MCF 10A (cell line): ENCODE data around the gene TSEN54. TPM values are rescaled to one million over a fixed set of nuclear protein-coding genes. Genes with fewer than 3 reads are reported as not detected.

Source experiments
- BruUV-seq: library from RNA; stranded (reverse); fragments of 400-500 nt; replicated peaks from 2 replicates; lab custom pipeline; 2021; lab: Mats Ljungman, UMichigan
- CTCF ChIA-PET: fragments of 300-600 bp; sonication (Branson Sonifier 250); formaldehyde crosslinking; extraction: SDS; loops from one replicate; lab custom pipeline; 2021; ENCODE audit warnings: antibody characterized with exemption, inconsistent platforms; lab: Yijun Ruan, JAX
- POLR2A ChIA-PET: fragments of 300-600, 350-650 bp; sonication (Branson Sonifier 250); formaldehyde crosslinking; extraction: SDS; loops from one replicate; lab custom pipeline; 2020; ENCODE audit warnings: antibody characterized with exemption, inconsistent platforms; lab: Yijun Ruan, JAX
- DNase-seq: peaks from one replicate; pipeline ENCODE4 v3.0.0-alpha.2; 2018; ENCODE audit not compliant: unreplicated experiment
- H3K27ac Mint-ChIP-seq: one replicate; pipeline ENCODE4 v1.8.0; 2022; ENCODE audit warnings: mild to moderate bottlenecking, low read depth, mixed read lengths; ENCODE audit not compliant: unreplicated experiment
- H3K27me3 Mint-ChIP-seq: one replicate; pipeline ENCODE4 v1.8.0; 2022; ENCODE audit warnings: mixed read lengths; ENCODE audit not compliant: insufficient read depth, unreplicated experiment
- H3K36me3 Mint-ChIP-seq: one replicate; pipeline ENCODE4 v1.8.0; 2022; ENCODE audit warnings: mild to moderate bottlenecking, moderate library complexity, mixed read lengths; ENCODE audit not compliant: insufficient read depth, unreplicated experiment
- H3K4me1 Mint-ChIP-seq: one replicate; pipeline ENCODE4 v1.8.0; 2022; ENCODE audit warnings: mixed read lengths; ENCODE audit not compliant: insufficient read depth, unreplicated experiment
- H3K4me3 Mint-ChIP-seq: one replicate; pipeline ENCODE4 v1.8.0; 2022; ENCODE audit warnings: mild to moderate bottlenecking, moderate library complexity, mixed read lengths; ENCODE audit not compliant: unreplicated experiment
- H3K9me3 Mint-ChIP-seq: one replicate; pipeline ENCODE4 v1.8.0; 2022; ENCODE audit warnings: mixed read lengths; ENCODE audit not compliant: unreplicated experiment
- CTCF ChIP-seq: fragments of 200-600 bp; IDR thresholded peaks from one replicate; pipeline ENCODE4 v1.8.0; 2022; ENCODE audit warnings: antibody characterized with exemption, mild to moderate bottlenecking; ENCODE audit not compliant: unreplicated experiment
- intact Hi-C: fragments of 100-400 bp; cut with micrococcal nuclease; formaldehyde crosslinking; loops from 2 replicates; pipeline ENCODE4 v1.14.1; 2022
- total RNA-seq: library from RNA; stranded (reverse); gene quantifications from 2 replicates; pipeline ENCODE4 v1.2.3, GENCODE V29; 2022

The TSEN54 gene
- total RNA-seq, 1 experiment from 2014 or later, result 13.3 TPM

- POLR2A ChIA-PET, result interaction anchor here (0.9 to 1.7 kb wide), 2 partner anchors 33 to 39 kb away, joined by 3 to 11 read pairs; partner anchors contain the start of gene LLGL2
- CTCF ChIA-PET, result interaction anchor here (0.9 kb wide), 2 partner anchors 19 to 37 kb away, joined by 3 to 4 read pairs; no protein-coding TSS in a partner anchor
- Mint-ChIP-seq H3K4me3 (no peak overlapping the region), H3K9me3 (no peaks in the 10 kb centered on the region), H3K4me1 (no peaks in the 10 kb centered on the region), H3K27me3 (no peaks in the 10 kb centered on the region), H3K27ac (no peak overlapping the region), H3K36me3 (peaks cover 7% of the 10 kb centered on the region)
- BruUV-seq, result no TSS peak
- no peak for TF ChIP-seq CTCF
- DNase-seq, result no peak
- intact Hi-C loops, result no loop called here
These were observed 47.9 kb downstream of the TSEN54 start for GRCh38 chr17:75564195-75564594.

DNA sequence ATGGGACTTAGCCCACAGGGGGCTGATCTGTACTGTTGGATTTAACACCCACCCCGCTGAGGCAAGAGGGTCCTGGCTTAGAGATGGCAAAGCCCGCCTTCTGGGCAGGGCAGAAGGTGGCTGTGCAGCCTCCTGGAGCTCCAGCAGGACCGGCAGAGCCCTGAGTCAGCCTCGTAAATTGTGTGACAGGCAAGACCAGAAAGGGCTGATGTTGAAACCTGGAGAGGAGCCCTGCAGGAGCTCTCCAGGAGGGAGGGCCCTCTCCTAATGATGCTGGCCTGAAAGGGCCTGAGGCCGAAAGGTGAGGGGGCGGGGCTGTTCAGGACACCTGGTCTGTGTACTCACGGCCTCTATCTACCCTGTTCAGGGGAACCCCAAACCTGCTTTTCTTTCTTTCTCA lies 48.7 kb downstream of the TSEN54 start:
- intact Hi-C loops, result no loop called here
- H3K27me3 Mint-ChIP-seq, result no peaks in the 10 kb centered on the region
- POLR2A ChIA-PET, result interaction anchor here (0.6 to 1.7 kb wide), 7 partner anchors 12 to 833 kb away, joined by 3 to 11 read pairs (median 3); partner anchors contain the start of gene LLGL2
- H3K4me3 Mint-ChIP-seq, result no peak overlapping the region
- peaks cover 6% of the 10 kb centered on the region for H3K36me3 Mint-ChIP-seq
- H3K9me3 Mint-ChIP-seq, result no peaks in the 10 kb centered on the region
- H3K4me1 Mint-ChIP-seq, result no peaks in the 10 kb centered on the region
- peak; percentile 67 for DNase-seq
- no TSS peak for BruUV-seq
- CTCF ChIA-PET, result interaction anchor here (0.9 to 1.0 kb wide), 3 partner anchors 18 to 68 kb away, joined by 3 to 4 read pairs (median 4); partner anchors contain the start of gene SMIM5
- H3K27ac Mint-ChIP-seq, result no peak overlapping the region
- TF ChIP-seq CTCF, result no peak

- H3K27ac Mint-ChIP-seq, result no peak overlapping the region
- POLR2A ChIA-PET, result interaction anchor here (1.0 to 1.7 kb wide), 3 partner anchors 11 to 40 kb away, joined by 3 to 11 read pairs (median 4); partner anchors contain the start of gene LLGL2
- peaks cover 6% of the 10 kb centered on the region for H3K36me3 Mint-ChIP-seq
- CTCF ChIA-PET, result interaction anchor here (1.0 kb wide), 1 partner anchor 68 kb away, joined by 4 read pairs; the partner anchor contains the start of gene SMIM5
- TF ChIP-seq CTCF, result no peak
- DNase-seq, result no peak
- H3K27me3 Mint-ChIP-seq, result no peaks in the 10 kb centered on the region
- no peaks in the 10 kb centered on the region for H3K9me3 Mint-ChIP-seq
- no TSS peak for BruUV-seq
- no peak overlapping the region for H3K4me3 Mint-ChIP-seq
- intact Hi-C loops, result no loop called here
- no peaks in the 10 kb centered on the region for H3K4me1 Mint-ChIP-seq
These were observed 49.3 kb downstream of the TSEN54 start for GRCh38 chr17:75565618-75566017.

DNA sequence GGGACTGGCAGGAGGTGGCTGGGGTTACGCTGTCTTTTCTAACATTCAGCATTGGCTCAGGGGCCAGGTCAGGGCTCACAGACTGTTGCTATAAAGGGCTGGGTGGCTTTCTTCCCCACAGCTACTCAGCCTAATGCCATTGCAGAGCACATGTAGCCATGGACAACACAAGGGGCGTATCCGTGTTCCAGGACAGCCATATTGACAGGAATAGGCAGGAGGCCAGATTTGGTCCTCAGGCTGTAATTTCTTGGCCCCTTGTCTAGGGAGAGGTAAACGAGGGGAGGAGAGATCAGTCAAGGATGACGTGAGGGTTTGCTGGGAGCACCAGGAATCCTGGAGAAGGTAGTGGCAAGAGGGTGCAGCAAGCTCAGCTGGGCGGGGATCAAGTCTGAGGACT lies 50.1 kb downstream of the TSEN54 start:
- no TSS peak for BruUV-seq
- DNase-seq, result no peak
- ChIA-PET POLR2A (no interaction called here), CTCF (interaction anchor here (1.2 kb wide), 1 partner anchor 67 kb away, joined by 5 read pairs; the partner anchor contains the start of gene SMIM5)
- TF ChIP-seq CTCF, result no peak
- Mint-ChIP-seq H3K4me3 (no peak overlapping the region), H3K4me1 (no peaks in the 10 kb centered on the region), H3K27ac (no peak overlapping the region), H3K27me3 (no peaks in the 10 kb centered on the region), H3K36me3 (peaks cover 6% of the 10 kb centered on the region), H3K9me3 (no peaks in the 10 kb centered on the region)
- intact Hi-C loops, result no loop called here
